HG03108 (cell line): ENCODE measurements around the gene TMPRSS9.

Experiments
- ATAC-seq: cut with Tn5 transposase; IDR thresholded peaks from one replicate; pipeline ENCODE4 v1.9.1; 2021; ENCODE audit warnings: moderate library complexity; ENCODE audit not compliant: unreplicated experiment

The TMPRSS9 gene

DNA sequence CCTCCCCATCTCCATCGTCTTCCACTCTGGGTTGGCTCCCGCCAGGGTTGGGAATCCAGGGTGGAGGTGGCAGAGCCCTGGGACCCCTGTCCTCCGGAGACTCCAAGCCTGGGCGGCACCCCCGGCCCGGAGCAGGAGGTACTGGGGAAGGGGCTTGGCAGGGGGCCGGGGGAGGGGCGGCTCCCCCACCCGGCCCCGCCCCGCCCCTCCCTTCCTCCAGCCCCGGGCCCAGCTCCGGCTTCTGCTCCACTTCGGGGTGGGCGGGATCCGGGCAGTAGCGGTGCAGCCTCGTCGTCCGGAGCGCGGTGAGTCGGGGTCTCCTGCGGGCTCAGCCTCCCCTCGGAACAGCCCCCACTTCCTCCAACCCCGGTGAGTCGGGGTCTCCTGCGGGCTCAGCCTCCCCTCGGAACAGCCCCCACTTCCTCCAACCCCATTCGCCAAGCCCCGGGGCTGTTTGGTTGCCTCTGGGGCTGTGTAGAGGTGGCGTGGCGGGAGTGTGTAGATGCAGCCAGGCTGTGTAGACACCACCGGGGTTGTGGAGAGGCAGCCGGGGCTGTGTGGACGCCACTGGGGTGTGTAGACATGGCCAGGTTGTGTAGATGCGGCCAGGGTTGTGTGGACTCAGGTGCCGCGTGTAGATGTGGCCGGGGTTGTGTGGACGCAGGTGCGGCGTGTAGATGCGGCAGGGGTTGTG lies at the start of gene TMPRSS9:
Gene TMPRSS9, plus strand, starts transcription at position 274 of the 694 bp plus-strand sequence. CDS start 29,521 bp downstream, outside the sequence.
- ATAC-seq = no peak

DNA sequence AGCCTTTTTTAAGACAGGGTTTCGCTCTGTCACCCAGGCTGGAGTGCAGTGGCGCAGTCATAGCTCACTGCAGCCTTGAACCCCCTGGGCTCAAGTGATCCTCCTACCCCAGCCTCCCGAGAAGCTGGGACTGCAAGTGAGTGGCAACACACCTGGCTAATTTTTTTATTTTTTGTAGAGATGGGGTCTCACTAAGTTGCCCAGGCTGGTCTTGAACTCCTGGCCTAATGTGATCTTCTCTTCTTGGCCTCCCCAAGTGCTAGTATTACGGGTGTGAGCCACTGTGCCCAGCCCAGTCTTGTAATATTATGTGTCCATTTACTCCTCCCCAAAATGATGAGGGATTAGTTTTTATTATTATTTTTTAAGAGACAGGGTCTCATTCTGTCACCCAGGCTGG lies 49.0 kb upstream of the TMPRSS9 start:
- ATAC-seq = no peak

DNA sequence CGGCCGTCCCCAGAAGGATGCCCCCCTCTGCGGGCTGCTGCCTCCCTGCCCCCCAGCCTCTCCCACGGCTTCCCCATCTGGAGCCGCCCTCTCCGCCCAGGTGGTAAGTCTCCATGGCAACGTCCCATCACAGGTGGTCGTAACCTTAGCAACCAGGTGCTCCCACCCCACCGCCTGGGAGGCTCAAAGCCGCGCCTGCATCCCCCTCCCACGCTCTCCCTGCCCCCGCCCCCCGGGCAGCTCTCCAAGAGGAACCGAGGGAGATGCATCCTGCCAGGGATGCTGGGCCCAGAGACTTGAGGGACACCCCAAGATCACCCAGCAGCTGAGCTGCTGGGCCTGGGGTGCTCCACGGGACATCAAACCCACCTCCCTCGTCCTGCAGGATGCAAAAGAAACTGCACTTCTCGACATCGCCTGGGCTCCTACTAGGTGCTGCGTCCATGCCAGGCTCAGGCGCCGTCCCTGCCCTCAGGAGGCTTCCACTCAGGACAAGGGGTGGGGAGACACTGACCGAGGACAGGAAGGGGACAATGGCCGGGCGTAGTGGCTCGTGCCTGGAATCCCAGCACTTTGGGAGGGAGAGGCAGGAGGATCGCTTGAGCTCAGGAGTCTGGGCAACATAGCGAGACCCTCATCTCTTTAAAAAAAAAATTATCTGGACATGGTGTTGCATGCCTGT lies 47.1 kb upstream of the TMPRSS9 start:
- ATAC-seq = no peak

DNA sequence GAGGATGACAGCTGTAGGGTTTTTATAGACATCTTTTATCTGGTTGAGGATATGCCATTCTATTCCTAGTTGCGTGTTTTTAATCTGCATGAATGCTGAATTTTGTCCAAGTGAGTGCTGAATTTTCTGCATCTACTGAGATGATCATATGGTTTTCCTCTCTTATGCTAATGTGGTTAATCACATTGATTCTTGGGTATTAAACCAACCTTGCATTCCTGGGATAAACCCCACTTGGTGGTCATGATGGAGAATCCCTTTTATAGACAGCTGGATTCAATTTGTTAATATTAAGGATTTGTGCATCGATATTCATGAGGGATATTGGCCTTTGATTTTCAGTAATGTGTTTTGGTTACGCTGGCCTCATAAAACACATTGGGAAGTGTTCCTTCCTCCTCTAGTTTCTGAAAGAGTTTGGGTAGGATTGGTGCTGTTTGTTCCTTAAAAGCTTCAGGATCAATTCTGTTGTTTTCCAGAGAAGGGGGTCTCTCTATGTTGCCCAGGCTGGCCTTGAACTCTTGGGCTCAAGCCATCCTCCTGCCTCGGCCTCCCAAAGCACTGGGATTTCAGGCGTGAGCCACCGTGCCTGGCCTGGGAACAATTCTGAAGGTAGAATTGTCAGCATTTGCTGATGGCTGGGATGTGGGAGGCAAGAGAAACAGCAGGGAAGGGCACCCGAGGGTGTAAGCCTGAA lies 44.8 kb upstream of the TMPRSS9 start:
- no peak for ATAC-seq

DNA sequence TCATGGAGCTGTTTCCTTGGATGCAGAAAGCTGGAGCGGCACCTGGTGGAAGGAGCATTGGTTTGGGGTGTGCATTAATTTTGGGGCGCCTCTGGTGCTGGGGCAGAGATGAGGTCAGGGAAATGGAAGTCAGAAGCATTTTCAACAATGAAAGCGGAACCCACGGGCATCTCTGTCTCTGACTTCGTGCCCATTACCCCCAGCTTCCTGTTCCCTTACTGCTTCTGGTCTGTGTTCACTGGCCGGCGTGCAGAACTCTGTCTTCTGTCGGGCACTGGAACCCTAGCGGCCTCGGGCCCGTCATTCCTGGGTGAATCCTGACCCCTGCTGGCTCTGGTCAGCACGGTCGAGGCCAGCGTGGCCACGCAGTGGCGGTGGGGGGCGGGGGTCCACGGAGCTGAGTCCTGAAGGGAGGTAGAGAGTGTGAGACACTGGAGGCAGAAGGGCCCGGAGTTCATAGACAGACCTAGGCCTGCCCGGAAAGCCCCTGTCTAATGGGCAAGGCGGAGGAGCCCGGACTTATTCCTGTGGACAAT lies 44.2 kb upstream of the TMPRSS9 start:
- no peak for ATAC-seq

DNA sequence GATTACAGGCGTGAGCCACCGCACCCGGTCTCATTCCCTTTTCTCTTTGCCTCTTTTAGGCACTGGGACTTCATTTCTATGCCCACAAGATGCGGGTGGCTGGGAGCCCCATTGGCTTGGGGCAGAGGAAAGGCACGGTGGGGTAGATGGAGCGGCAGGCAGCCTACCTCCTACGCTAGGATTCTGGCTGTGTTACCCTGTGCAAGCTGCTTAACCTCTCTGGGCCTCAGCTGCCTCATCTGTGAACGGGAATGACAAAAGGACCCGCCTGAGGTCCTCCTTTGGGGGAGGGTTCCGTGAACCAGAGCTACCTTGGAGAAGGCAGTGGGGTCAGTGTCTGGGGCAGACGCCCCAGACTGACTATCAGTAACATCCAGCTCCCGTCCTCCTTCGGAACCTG lies 42.8 kb upstream of the TMPRSS9 start:
- no peak for ATAC-seq

DNA sequence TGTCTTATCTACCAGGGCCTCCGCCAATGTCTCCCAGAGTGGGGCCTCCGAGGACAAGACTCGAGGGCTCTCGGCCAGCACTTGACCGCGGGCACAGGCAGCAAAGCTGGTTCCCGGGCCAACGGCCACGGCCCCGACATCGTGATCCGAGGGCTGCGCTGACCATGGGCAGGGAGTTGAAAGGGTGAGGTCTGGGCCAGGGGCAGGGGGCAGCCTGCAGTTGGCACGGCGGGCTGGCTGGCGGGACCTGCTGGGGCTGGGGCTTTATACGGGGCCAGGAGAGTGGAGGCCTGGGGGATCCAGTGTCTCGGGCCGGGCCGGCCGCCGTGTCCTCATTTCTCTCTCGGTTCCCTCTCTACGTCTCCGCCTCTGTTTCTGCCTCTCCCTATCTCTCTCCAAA lies 42.3 kb upstream of the TMPRSS9 start:
- ATAC-seq = no peak

DNA sequence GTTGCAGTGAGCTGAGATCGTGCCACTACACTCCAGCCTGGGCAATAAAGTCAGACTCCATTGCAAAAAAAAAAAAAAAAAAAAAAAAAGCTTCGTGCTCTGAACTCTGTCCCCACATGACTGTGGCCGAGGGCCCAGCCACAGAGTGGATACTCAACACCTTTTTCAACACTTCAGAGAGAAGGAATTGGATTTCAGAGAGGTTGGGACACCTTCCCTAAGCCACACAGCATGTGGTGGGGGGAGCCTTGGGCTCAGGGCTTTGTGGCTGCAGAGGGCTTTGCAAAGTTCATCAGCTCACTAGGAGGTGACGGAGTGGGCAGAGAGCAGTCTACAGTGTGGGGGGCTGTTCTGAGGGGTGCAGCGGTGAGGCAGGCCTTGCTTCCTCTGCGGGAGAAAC lies 41.1 kb upstream of the TMPRSS9 start:
- ATAC-seq = no peak

DNA sequence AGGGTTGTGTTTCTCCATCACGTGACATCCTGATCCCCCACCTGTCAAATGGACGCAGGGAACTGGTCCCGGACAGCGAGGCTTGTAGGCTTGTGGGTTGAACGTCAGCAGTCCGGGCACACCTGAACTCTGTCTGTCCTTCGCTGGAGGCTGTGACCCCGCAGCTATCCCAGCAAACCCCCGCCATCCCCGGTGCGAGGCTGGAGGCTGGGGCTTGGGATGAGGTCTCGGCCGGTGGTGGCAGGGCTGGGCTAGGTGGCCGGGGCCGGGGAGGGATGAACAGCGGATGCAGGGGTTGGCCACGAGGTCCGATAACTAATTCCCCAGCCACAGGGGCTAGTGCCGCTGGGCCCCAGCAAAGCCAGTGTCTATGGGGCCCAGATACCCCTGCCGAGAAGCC lies 40.5 kb upstream of the TMPRSS9 start:
- ATAC-seq = no peak

DNA sequence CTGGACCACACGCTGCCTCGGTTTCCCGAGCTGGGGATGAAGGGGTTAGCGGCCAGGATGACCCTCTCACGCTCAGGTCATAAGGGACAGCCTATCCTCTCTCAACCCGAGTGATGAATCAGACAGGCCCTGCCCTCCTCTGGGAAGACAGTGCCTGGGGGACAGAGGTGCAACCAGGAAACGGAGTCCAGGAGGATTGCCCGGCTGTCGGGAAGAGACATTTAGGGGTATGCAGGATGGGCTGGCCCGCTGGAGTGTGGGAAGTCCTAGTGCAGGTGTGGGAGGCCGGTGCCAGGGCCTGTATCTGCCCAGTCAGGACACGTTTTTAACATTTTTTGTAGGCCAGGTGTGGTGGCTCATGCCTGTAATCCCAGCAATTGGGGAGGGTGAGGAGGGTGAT lies 40.0 kb upstream of the TMPRSS9 start:
- no peak for ATAC-seq

DNA sequence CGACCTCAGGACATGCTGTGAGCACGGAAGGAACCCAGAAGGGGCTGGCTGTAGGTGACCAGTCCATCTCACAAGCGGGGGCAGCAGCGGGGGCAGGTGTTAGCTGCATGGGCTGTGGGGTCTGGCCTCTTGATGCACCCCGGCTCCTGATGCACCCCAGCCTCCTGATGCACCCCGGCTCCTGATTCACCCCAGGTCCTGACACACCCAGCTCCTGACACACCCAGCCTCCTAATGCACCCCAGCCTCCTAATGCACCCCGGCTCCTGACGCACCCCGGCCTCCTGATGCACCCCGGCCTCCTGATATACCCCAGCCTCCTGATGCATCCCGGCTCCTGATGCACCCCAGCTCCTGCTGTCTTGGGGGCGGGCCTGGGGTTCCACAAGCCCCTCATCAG lies 39.1 kb upstream of the TMPRSS9 start:
- ATAC-seq = no peak

DNA sequence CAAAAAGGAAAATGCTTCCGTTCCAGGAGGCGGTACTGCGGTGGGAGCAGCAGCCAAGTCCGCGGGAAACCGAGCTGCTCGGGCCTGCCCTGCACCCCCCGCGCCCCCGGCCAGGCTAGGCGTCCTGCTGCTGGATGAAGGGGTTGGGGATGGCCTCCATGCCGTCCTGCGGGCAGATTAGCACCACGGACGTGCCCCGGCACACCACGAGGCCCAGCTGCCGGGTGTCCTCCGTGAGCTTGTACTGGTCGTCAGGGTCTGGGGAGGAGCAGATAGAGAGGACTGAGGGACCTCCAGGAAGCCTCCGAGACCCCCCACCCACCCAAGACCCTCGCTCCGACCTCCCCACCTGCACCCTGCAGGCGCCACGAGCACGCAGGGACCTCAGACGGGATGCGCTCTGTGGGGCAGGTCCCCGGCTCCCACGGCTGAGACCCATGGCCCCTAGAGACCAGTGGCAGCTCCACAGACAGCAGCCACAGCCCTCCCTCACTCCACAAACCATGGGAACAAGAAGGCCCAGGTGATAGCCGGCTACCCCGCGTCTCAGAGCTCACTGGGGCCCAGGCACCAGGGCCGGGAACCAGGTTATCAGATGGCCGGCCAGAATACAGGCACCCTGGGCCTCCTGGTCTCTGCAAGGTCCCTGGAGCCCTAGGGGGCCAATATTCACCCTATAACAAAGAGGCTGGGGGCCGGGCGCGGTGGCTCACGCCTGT lies 38.3 kb upstream of the TMPRSS9 start:
- no peak for ATAC-seq

DNA sequence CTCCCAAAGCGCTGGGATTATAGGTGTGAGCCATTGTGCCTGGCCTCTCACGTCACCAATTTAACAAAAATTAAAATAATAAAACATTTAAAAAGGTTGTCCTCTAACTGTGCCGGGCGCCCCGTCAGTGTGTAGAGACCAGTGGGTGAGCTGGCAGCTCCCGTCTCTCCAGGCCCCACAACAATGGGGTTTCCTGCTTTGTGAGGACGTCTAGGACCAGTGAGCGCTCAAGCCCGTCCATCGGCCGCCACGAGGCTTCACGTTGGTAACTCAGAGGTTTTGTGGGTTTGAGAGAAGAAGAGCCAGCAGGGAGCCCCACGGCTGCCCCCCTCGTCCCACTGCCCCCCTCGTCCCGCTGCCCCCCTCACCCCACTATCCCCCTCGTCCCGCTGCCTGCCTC lies 36.4 kb upstream of the TMPRSS9 start:
- ATAC-seq = no peak

DNA sequence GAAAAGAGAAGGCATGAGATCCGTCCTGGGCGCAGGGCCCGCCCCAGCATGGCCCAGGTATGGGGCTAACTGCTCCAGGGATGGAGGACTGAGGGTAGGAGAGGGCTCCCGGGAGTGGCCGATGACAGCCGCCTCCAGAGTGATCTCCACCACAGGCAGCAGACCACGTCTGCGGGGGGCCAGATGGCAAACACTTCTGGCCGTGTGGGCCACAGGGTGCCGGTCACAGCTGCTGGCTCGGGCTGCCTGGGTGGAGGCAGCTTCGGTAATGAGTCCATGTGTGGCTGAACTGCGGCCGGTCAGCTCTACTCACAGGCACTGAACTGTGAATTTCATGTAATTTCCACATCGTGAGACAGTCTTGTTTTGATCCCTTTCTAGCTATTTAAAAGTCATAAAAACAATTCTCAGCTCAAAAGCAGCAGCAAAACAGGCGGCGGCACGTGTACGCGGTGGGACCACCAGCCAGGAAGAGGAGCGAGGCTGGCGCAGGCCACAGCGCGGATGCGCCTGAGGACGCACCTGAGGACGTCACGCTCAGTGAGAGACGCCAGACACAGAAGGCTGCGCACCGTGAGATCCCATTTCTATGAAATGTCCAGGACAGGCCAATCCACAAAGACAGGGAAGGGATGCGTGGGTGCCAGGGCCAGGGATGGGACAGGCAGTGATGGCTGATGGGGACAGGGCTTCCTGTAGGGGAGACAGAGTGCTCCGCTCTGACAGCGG lies 35.7 kb upstream of the TMPRSS9 start:
- ATAC-seq = no peak

DNA sequence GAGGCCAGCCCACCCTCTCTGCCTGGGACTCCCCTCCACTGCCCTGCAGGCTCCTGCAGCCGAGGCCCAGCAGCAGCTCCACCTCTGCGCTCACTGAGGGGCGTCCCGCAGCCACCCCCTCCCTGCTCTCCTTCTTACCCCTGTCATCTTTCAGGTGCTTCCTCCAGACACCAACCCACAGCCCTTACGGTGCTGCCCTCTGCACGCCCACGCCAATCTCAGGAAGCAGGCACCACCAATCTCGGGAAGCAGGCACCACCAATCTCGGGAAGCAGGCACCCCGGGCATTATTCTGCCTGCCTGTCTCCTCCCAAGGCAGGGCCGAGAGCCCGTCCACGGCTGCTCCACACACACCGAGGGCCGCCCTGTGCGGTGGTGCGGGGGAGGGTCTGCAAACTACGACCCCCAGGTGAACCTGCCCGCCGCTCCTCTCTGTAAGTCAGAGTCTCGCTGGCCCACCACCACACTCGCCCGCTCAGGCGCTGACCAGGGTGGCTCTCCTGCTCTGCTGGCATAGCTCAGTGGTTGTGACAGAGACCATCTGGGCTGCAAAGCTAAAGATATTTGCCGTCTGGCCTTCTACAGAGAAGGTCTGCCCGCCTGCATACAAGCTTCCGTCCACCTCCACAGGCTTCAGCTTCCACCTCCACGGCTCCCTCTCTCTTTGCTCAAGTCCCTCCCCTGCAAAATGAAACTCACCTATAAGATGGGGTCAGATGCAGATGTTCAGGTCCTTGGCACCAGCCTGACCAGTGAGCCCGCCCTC lies 34.6 kb upstream of the TMPRSS9 start:
- ATAC-seq = no peak

DNA sequence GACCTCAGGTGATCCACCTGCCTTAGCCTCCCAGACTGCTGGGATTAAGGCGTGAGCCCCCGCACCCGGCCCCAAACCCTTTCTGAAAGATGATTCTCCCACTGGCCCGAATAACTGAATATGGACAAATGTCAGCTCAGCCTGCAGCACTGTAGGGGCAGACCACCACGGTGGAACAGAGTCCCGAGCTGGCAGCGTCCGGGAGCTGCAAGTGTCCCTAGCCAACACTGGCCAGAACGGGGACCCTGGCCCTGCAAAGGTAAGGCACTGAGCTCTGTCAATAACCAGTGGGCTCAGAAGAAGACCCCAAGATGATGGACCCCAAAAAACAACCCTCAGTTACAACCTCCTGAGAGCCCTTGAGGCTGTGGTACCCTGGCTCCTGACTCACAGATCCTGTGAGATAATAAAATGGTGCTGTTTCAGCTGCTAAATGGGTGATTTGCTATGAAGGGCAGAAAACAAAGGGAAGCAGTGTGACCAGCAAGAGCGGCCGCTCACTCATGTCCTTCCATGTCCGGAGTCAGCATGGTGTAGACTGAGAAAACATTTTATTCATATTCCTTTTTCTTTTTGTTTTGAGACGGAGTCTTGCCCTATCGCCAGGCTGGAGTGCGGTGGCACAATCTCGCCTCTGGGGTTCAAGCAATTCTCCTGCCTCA lies 33.2 kb upstream of the TMPRSS9 start:
- ATAC-seq = no peak

DNA sequence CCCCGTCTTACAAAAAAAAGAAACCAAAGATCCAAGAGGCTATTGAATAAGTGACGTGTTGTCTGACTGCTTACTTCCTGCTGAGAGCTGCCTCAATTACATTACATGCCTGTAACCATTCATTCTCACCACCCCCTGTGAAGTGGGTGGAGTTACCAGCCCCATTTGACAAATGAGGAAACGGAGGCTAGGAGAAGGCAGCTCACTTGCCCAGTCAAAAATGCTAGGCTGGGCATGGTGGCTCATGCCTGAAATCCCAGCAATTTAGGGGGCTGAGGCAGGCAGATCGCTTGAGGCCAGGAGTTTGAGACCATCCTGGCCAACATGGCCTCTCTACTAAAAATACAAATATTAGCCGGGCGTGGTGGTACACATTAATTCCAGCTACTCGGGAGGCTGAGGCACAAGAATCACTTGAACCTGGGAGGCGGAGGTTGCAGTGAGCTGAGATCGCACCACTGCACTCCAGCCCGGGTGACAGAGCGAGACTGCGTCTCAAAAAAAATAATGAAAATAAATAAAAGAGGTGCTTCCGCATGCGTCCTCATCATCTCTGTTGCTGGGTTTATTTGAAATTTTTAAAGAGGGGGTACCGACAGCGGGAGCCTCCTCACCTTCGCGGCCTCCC lies 32.2 kb upstream of the TMPRSS9 start:
- no peak for ATAC-seq

DNA sequence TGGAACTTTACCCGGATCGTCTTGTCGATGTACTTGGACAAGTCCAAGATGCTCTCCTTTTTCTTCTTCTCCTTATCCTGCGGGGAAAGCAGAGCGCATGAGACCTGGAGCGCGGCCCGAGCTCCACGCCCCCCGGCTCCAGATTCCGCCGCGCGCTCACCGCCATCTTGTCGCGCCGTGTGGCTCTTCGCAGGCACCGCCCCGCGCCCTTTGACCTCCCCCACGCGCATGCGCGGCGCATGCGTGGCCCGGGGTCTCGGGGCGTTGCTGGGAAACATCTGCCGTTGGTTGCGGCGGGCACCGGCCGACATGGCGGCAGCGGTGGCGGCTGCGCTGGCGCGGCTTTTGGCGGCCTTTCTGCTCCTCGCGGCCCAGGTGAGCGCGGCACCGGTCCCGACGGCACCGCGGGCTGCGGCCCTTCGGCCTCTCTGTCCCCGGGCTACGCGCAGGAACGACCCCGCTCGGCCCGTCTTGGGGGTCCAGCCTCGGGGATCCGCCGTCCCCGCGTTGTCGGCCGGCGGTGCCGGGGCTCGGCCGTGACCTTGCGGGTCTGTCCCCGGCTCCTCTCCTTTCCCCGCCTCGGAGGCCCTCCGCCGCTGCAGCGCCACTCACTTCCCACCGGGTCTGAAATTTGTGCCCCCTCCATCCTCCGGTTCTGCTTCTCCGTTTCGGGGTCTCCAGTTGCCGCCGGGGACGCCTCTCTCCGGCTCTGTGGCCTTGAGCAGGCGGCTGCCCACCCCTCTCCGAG lies 31.5 kb upstream of the TMPRSS9 start, which contains the start of the genes LSM7 and SPPL2B:
Gene LSM7, minus strand, starts transcription at position 186 of the 748 bp plus-strand sequence. Its CDS starts 20 bp downstream, at position 166.
Gene SPPL2B, plus strand, starts transcription at position 284 of the 748 bp plus-strand sequence. Its CDS starts 26 bp downstream, at position 310.
- peak; percentile 54 for ATAC-seq
